Fibroblast of skin of left quadriceps (primary cell): ENCODE results near the gene CANX.
"Not testable (repeated sequence)": the region's sequence is repeated elsewhere in the genome, so short reads cannot be mapped to it uniquely, and the experiment has no call there.

Source experiments
- DNase-seq, 2 experiments: peaks; one replicate each; pipeline ENCODE4 v3.0.0-alpha.2; 2013; ENCODE audit warnings: low read depth in 2 of 2

CANX gene

DNA sequence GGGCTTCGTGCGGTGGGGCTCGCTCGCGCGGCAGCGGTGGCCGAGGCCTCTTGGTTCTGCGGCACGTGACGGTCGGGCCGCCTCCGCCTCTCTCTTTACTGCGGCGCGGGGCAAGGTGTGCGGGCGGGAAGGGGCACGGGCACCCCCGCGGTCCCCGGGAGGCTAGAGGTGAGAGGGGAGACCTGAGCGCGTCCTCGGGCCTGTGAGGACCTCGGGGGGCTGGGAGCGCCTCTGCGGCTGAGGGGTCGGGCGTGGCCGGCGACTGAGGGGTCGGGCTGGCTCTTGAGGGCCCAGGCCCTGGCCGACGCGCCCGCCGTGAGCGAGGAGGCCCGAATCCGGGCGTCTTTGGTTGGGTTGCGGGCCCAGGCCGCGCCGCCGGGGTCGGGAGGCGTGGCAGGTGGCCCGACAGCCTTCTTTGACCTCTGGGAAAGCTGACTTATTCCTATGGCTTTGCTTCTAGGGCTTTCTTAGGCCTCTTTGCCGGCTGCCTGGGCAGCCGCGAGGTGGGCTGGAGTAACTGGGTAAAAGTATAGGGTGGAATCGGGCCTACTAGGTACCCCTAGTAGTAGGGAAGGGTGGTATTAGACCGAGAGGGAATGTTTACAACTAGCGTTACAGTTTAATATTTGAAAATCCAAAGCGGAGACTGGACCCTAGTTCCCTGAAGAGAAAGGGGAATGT lies at the start of gene CANX:
TSS of gene CANX (plus strand) at position 33 of the 681 bp plus-strand sequence. CDS start 6,715 bp downstream, outside the sequence.
- no peak for DNase-seq

DNA sequence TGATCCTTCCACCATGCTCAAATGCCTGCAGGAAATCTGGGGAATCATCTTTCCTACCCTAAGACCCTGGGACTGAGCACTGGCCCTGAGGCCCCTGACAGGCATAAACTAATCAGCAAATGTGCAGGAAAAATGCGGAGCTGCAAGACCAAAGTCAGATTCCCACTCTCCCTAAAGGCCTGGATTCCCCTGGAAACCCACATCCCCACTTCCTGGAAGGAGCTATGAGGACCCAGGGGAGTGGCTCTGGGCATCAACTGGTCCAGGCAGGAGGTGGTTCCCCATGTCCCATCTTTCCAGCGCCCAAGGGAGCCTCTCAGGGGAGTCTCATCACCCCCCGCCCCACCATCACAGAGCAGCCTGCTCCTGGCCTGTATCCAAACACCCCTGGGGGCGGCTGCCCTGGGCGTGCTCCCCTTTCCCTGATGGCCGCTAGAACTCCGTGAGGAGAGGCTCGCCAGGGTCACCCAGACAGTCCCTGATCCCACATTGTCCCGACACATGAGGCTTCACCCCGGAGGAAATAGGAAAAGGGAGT lies 49.5 kb upstream of the CANX start:
- not testable (repeated sequence) for DNase-seq

DNA sequence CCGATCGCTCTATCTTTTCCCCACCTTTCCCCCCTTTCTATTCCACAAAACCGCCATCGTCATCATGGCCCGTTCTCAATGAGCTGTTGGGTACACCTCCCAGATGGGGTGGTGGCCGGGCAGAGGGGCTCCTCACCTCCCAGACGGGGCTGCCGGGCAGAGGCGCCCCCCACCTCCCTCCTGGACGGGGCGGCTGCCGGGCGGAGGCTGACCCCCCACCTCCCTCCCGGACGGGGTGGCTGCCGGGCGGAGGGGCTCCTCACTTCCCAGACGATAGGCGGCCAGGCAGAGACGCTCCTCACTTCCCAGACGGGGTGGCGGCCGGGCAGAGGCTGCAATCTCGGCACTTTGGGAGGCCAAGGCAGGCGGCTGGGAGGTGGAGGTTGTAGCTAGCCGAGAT lies 48.5 kb upstream of the CANX start:
- not testable (repeated sequence) for DNase-seq

GRCh38 chr5:179653135-179653534 lies 45.6 kb upstream of the CANX start:
- not testable (repeated sequence) for DNase-seq

DNA sequence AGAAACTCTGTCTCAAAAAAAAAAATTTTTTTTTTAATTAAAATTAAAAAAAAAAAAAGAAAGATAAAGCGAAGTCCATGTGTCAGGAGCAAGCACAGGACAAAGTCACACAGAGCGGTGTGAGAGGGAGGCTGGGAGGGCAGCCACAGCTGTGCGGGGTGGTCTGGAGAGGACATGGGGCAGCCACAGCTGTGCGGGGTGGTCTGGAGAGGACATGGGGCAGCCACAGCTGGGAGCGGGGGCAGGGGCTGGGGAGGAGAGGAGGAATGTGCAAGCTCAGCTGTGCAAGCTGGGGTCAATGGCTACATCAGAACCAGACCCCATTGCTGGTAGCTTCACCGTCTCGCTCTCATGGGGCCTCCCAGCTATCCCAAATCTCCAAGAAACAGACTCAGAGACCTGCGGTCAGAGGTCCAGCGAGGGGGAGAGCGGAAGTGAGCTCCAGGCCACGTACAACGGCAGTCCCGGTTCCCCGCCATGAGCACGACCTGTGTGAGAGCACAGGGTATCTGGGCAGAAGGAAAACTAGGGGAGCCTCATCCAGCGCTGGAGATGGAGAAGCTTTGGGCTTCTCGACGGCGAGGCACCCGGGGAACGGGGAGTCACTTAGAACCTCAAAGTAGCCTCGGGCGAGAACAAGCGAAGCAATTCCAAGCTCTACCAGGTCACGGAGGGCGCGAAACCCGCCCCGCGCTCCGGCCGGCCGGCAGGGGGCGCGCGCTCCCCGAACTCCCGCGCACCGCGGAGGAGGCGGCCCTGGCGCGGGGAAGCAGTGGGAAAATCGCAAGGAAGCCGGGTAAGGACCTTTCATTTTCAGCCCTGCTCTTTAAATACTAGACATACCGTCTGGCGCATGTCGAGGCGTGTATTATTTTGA lies 41.2 kb upstream of the CANX start:
- not testable (repeated sequence) for DNase-seq

DNA sequence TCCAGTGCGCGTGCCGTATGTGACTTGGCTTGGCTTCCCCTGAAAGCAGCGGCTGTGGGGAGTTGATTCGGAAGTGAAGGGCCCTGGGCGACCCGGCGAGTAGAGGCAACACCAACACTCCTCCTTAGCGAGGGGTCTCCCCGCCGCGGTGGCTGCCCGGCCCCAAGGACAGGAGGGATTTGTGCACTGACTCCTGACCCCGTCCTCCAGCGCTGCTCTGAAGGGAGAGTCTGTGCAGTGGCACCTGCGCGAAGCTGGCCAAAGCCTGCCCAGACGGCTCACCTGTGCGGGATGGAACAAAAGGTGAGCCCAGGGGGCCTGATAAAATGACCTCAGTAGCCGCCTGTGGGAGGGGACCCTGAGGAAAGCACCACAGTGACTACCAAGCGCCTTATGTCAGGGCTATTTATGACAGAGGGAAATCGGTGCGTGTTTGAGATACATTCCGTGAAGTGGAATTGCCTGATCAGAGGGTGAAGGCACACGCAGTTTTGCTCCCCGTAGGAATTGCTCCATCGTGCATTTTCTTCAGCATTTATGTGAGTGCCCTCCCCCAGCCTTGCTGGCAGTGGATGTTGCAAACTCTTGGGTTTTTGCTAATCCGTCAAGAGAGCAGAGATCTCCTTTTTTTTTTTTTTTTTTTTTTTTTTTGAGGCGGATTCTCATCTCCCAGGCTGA lies 40.4 kb upstream of the CANX start:
- peak in 1 of 2 experiments; percentile 10 for DNase-seq

GRCh38 chr5:179661647-179662046 lies 37.1 kb upstream of the CANX start:
- not testable (repeated sequence) for DNase-seq

- DNase-seq: peak in 1 of 2 experiments; percentile 3
Measured at GRCh38 chr5:179668391-179668790, 30.4 kb upstream of the CANX start.

GRCh38 chr5:179678223-179679013 lies 20.3 kb upstream of the CANX start:
- peak; percentile 86 for DNase-seq

DNA sequence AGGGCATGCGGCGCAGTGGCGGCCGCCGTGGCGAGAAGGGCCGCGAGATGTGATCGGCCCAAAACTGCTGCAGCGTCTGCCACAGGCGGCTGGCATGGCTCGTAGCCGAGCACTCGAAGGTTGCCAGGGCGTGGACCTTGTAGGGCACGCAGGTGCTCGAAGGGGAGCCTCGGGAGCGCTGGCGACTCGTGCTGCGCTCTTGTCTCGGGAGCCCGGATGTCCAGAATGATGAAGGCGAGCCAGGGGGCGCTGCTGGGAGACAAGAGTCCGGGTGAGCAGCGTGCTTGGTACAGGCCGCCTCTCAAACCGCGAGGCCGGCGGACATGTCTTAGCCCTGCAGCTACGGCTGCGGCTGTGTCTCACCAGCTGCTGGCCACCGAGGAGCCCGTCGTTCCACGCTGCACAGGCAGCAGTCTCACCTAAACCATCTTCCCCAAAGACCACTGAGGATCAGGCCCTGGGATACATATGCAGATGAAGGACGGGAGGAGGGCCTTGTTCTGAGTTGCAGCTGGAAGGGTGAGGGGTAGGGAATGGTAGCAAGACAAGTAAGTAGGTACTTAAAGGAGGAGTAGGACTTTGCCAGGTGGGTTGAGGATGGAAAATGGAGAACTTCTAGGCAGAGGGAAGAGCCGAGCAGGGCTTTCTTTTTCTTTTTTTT lies 19.6 kb upstream of the CANX start:
- peak in 1 of 2 experiments; percentile 35 for DNase-seq

DNA sequence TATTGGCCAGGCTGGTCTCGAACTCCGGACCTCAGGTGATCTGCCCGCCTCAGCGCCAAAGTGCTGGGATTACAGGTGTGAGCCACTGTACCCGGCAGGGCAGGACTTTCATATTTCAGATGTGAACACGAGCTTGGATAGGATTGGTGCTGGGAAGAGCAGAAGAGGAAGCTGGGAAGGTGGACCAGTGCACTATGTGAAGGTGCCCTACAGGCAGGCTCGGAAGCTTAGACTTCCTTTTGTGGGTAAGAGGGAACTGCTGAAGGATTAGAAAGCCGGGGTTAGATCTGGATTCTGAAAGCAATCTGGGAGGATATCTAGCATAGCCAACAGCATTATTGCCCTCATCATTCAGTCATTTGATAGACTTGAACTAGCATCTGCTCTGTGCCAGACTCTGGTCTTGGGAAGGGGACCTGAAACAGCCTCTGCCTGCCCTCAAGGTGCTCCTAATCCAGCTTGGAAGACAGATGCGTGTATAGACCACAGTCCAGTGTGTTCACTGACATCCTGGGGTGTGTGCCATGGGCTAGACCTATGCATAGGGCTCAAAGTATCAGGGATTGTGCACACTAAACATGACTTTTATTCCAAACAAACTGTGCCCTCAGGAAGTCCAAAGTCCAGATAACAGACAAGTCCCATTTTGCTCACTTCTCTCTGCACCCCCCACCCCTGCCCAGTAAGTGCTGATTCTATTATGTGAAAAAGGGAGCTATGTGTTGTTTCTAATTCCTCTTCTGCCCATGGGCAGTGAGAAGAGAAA lies 18.6 kb upstream of the CANX start:
- DNase-seq: no peak

GRCh38 chr5:179680780-179681401 lies 17.9 kb upstream of the CANX start, which contains the start of gene CBY3:
CBY3 (minus strand) TSS chr5:179681034; CDS start chr5:179680918, 116 bp downstream.
- no peak for DNase-seq

DNA sequence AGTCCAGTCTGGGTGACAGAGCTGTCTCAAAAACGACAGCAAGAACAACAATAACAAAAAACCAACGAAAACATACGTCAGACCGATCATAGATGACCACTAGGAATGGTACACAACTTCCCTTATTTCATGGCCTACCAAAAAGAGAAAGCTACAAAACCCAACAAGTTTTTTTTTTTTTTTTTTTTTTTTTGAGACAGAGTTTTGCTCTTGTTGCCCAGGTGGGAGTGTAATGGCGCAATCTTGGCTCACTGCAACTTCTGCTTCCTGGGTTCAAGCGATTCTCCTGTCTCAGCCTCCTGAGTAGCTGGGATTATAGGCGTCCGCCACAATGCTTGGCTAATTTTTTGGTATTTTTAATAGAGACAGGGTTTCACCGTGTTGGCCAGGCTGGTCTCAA lies 9.6 kb upstream of the CANX start:
- not testable (repeated sequence) for DNase-seq

- no peak for DNase-seq
Measured at GRCh38 chr5:179694561-179694960, 4.2 kb upstream of the CANX start.

- DNase-seq: no peak
Measured at GRCh38 chr5:179696603-179697002, 2.2 kb upstream of the CANX start.

- no peak for DNase-seq
Measured at GRCh38 chr5:179697108-179697507, 1.7 kb upstream of the CANX start.

GRCh38 chr5:179697543-179697942 lies 1.2 kb upstream of the CANX start:
- DNase-seq: not testable (repeated sequence)

GRCh38 chr5:179697993-179698934 lies 503 bp upstream of the CANX start:
- DNase-seq: peak; percentile 99
